Measurements from ENCODE around the gene SZT2. TPM values are rescaled to one million over a fixed set of nuclear protein-coding genes. Genes with fewer than 3 reads are reported as not detected.

Gene SZT2
- total and polyA plus RNA-seq, 2 donors, result 8.8 to 19.9 TPM

DNA sequence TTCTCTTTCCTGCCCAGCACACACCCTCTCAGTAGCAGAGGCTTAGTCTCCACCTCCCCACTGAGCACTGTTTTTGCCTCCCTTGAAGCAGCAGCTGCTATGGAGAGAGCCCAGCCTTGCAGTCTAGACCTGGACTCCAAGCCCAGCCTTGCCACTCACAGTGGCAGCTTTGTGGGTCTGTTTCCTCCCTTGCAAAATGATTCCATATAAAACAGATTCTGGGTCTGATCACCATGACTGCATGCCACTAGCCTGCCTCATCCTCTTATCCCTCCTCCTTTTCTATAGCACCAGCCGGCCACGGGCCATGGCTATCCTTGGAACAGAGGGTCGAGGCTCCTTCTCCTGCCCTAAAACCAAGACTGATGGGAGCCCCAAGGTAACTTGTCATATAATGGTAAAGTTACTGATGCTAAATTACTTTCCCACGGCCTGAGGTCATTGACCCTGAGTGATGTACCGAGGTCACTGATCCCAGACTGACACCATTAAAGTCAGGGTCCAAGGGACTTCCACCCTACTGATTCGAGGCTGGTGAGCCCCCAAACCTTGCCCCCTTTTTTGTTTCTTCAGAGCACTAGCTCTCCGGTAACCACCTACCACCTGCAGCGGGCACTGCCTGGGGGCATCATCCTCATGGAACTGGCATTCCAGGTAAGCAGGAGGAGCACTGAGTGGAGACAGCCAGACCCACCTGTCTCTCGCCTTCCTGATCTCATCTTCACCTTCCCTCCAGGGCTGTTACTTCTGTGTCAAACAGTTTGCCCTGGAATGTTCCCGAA, 56.1 kb downstream of the SZT2 start:
- WGBS, result 97% methylated on average over 10 of the region's 10 CpGs
- Histone ChIP-seq H3K27me3 (ENCODE audit: control insufficient read depth in 2 of 2, insufficient read depth in 1 of 2, low read length in 1 of 2) (no peaks in the 10 kb centered on the region), H3K9me3 (ENCODE audit: control insufficient read depth in 2 of 2, insufficient read depth in 1 of 2, low read length in 1 of 2) (no peaks in the 10 kb centered on the region), H3K36me3 (ENCODE audit: control insufficient read depth in 2 of 2, insufficient read depth in 2 of 2, low read length in 1 of 2) (peaks cover 91% of the 10 kb centered on the region in 2 donors), H3K4me3 (ENCODE audit: low read length in 2 of 2) (no peak overlapping the region), H3K27ac (ENCODE audit: low read depth in 1 of 2, low read length in 1 of 2) (no peak overlapping the region), H3K4me1 (ENCODE audit: control insufficient read depth in 2 of 2, insufficient read depth in 2 of 2, low read length in 2 of 2) (no peaks in the 10 kb centered on the region)
- no peak for DNase-seq (ENCODE audit: low read depth in 6 of 9, low spot score in 9 of 9)

DNA sequence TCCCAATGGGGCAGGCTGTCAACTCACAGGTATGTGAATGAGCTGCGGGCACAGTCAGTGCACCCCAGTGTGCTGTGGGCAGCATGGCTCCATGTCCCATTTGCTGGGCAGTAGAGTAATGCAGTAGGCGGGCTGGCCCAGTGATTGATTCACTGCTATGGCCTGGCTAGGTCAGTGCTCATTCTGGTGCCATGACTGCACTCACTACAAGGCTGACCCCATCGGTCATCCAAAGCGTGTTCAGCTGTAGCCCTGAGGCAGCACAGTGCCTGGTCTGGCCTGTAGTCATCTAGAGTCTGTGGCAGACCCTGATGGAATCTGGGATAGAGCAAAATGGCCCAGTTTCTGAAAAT, 56.7 kb downstream of the SZT2 start:
- no peak overlapping the region for H3K4me3 ChIP-seq (ENCODE audit: low read length in 2 of 2)
- no peak overlapping the region for H3K27ac ChIP-seq (ENCODE audit: low read depth in 1 of 2, low read length in 1 of 2)
- H3K9me3 ChIP-seq (ENCODE audit: control insufficient read depth in 2 of 2, insufficient read depth in 1 of 2, low read length in 1 of 2), result no peaks in the 10 kb centered on the region
- H3K27me3 ChIP-seq (ENCODE audit: control insufficient read depth in 2 of 2, insufficient read depth in 1 of 2, low read length in 1 of 2), result no peaks in the 10 kb centered on the region
- H3K36me3 ChIP-seq (ENCODE audit: control insufficient read depth in 2 of 2, insufficient read depth in 2 of 2, low read length in 1 of 2), result peaks cover 88 to 90% of the 10 kb centered on the region in 2 donors
- no peaks in the 10 kb centered on the region for H3K4me1 ChIP-seq (ENCODE audit: control insufficient read depth in 2 of 2, insufficient read depth in 2 of 2, low read length in 2 of 2)
- no peak for DNase-seq (ENCODE audit: low read depth in 6 of 9, low spot score in 9 of 9)
- 96% methylated on average over 4 of the region's 4 CpGs for WGBS

DNA sequence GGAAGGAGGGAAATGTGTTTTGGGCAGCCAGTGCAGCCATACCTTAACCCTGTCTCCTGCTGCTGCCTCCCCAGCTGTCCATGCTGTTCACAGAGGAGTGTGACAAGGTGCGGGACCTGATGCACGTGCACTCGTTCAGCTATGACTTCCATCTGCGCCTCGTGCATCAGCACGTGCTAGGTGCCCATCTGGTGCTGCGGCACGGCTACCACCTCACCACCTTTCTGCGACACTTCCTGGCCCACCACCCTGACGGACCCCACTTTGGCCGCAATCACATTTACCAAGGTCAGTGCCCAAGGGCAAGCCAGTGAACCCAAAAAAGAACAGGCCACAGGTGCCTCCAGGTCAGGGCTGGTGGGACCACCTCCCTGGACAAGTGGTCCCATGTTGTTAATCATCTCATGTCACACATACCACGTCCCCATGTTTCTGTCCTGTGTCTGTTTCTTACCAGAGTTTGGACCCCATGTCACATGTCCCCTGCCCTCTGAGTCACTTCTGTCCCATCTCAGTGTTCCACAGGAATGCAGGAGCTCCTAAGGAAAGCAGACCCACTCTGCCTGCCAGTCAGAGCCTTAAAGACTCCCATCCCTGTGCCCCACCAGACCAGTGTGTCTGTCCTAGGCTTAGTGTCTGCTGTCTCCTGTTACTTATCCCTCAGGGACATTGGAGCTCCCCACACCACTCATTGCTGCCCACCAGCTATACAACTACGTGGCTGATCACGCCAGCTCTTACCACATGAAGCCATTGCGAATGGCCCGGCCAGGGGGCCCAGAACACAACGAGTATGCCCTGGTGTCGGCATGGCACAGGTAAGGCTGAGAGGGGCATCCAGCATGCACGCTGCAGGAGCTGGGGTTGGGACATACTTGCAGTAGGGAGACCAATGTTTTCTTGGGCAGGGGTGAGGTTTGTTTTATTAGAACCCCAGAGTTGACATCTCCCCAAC, 57.5 kb downstream of the SZT2 start:
- Histone ChIP-seq H3K27ac (ENCODE audit: low read depth in 1 of 2, low read length in 1 of 2) (no peak overlapping the region), H3K4me3 (ENCODE audit: low read length in 2 of 2) (no peak overlapping the region), H3K36me3 (ENCODE audit: control insufficient read depth in 2 of 2, insufficient read depth in 2 of 2, low read length in 1 of 2) (peaks cover 85 to 91% of the 10 kb centered on the region in 2 donors), H3K9me3 (ENCODE audit: control insufficient read depth in 2 of 2, insufficient read depth in 1 of 2, low read length in 1 of 2) (no peaks in the 10 kb centered on the region), H3K27me3 (ENCODE audit: control insufficient read depth in 2 of 2, insufficient read depth in 1 of 2, low read length in 1 of 2) (no peaks in the 10 kb centered on the region), H3K4me1 (ENCODE audit: control insufficient read depth in 2 of 2, insufficient read depth in 2 of 2, low read length in 2 of 2) (no peaks in the 10 kb centered on the region)
- DNase-seq (ENCODE audit: low read depth in 6 of 9, low spot score in 9 of 9), result no peak
- 98% methylated on average over 19 of the region's 19 CpGs for WGBS

DNA sequence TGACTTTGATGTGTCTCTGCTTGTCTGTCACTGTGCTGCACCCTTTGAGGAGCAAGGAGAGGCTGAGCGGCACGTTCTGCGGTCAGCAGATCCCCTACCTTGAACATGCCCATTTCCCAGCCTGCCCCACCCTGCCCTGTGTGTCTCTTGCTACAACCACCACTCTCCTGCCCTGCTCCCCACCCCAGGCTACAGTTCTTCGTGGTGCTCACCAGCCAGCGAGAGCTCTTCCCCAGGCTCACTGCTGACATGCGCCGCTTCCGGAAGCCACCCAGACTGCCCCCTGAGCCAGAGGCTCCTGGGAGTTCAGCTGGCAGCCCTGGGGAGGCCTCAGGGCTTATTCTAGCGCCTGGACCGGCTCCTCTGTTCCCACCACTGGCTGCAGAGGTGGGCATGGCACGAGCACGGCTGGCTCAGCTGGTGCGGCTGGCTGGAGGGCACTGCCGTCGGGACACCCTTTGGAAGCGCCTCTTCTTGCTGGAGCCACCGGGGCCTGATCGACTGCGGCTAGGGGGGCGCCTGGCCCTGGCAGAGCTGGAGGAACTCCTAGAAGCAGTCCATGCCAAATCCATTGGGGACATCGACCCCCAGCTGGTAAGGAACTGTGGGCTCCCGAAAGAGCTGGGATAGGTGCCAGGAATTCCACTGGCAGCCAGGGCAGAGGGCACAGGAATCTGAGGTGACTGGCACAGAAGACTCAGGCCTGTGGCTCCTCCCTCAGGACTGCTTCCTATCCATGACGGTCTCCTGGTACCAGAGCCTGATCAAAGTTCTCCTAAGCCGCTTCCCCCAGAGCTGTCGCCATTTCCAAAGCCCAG, 58.4 kb downstream of the SZT2 start:
- no peak for DNase-seq (ENCODE audit: low read depth in 6 of 9, low spot score in 9 of 9)
- Histone ChIP-seq H3K27me3 (ENCODE audit: control insufficient read depth in 2 of 2, insufficient read depth in 1 of 2, low read length in 1 of 2) (no peaks in the 10 kb centered on the region), H3K4me3 (ENCODE audit: low read length in 2 of 2) (no peak overlapping the region), H3K4me1 (ENCODE audit: control insufficient read depth in 2 of 2, insufficient read depth in 2 of 2, low read length in 2 of 2) (peaks cover 0 to 2% of the 10 kb centered on the region in 2 donors), H3K27ac (ENCODE audit: low read depth in 1 of 2, low read length in 1 of 2) (no peak overlapping the region), H3K9me3 (ENCODE audit: control insufficient read depth in 2 of 2, insufficient read depth in 1 of 2, low read length in 1 of 2) (no peaks in the 10 kb centered on the region), H3K36me3 (ENCODE audit: control insufficient read depth in 2 of 2, insufficient read depth in 2 of 2, low read length in 1 of 2) (peaks cover 76 to 83% of the 10 kb centered on the region in 2 donors)
- WGBS, result 97% methylated on average over 25 of the region's 25 CpGs

DNA sequence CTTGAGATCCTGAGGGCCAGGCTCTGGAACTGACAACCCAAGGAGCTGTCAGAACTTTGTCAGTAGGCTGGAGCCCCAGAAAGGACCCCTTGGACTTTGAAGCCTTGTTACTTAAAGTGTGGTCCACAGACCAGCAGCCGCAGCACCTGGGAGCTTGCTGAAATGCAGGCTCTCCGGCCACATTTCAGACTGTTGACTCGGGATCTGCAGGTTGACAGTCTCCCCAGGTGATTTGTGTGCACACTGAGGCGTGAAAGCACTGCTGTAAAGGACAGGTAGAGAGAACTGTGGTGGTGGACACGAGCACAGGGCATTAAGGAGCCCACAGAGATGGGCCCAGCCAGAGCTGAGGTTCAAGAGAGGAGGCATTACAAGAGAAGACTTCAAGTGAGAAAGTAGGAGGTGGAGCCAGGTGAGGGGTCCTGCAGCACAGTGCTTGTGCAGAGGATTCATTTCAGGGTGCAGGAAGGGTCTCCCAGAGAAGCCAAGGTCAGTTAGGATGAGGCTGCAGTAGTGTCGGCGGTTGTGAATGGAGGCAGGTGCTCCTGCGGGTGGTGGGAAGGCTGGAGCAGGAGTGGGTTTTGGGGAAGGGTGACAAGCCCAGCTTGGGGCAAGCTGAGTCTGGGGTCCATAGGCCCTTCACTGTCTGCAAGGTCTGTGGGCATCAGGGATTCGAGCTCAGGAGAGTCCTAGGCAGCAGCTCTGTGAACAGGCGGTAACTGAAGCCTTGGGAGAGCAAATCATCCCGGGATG, 59.4 kb downstream of the SZT2 start:
- Histone ChIP-seq H3K9me3 (ENCODE audit: control insufficient read depth in 2 of 2, insufficient read depth in 1 of 2, low read length in 1 of 2) (no peaks in the 10 kb centered on the region), H3K27me3 (ENCODE audit: control insufficient read depth in 2 of 2, insufficient read depth in 1 of 2, low read length in 1 of 2) (peaks cover 0 to 3% of the 10 kb centered on the region in 2 donors), H3K36me3 (ENCODE audit: control insufficient read depth in 2 of 2, insufficient read depth in 2 of 2, low read length in 1 of 2) (peaks cover 68 to 73% of the 10 kb centered on the region in 2 donors), H3K27ac (ENCODE audit: low read depth in 1 of 2, low read length in 1 of 2) (no peak overlapping the region), H3K4me3 (ENCODE audit: low read length in 2 of 2) (no peak overlapping the region), H3K4me1 (ENCODE audit: control insufficient read depth in 2 of 2, insufficient read depth in 2 of 2, low read length in 2 of 2) (peaks cover 0 to 7% of the 10 kb centered on the region in 2 donors)
- WGBS, result 96% methylated on average over 11 of the region's 11 CpGs
- DNase-seq (ENCODE audit: low read depth in 6 of 9, low spot score in 9 of 9), result no peak

DNA sequence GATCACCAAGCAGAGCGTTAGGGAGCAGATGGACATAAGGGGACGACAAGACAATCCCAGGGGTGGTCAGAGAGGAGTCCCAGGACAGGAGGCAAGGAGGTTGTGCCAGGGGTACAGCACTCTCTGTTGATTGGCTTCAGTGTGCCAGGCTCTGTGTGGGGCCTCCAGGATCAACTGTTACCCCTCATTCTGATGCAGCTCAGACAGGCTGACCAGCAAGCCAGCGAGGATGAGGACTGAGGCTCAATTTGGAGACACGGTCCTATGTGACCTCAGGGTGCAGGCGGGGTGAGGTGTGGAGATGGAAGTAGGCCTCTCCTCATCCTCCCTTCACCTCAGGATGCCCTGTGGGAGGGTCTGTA, 60.0 kb downstream of the SZT2 start:
- WGBS, result 97% methylated on average over 5 of the region's 5 CpGs
- H3K9me3 ChIP-seq (ENCODE audit: control insufficient read depth in 2 of 2, insufficient read depth in 1 of 2, low read length in 1 of 2), result no peaks in the 10 kb centered on the region
- no peak overlapping the region for H3K4me3 ChIP-seq (ENCODE audit: low read length in 2 of 2)
- no peak for DNase-seq (ENCODE audit: low read depth in 6 of 9, low spot score in 9 of 9)
- H3K27ac ChIP-seq (ENCODE audit: low read depth in 1 of 2, low read length in 1 of 2), result no peak overlapping the region
- peaks cover 0 to 8% of the 10 kb centered on the region in 2 donors for H3K27me3 ChIP-seq (ENCODE audit: control insufficient read depth in 2 of 2, insufficient read depth in 1 of 2, low read length in 1 of 2)
- peaks cover 63 to 68% of the 10 kb centered on the region in 2 donors for H3K36me3 ChIP-seq (ENCODE audit: control insufficient read depth in 2 of 2, insufficient read depth in 2 of 2, low read length in 1 of 2)
- H3K4me1 ChIP-seq (ENCODE audit: control insufficient read depth in 2 of 2, insufficient read depth in 2 of 2, low read length in 2 of 2), result peaks cover 3 to 13% of the 10 kb centered on the region in 2 donors

DNA sequence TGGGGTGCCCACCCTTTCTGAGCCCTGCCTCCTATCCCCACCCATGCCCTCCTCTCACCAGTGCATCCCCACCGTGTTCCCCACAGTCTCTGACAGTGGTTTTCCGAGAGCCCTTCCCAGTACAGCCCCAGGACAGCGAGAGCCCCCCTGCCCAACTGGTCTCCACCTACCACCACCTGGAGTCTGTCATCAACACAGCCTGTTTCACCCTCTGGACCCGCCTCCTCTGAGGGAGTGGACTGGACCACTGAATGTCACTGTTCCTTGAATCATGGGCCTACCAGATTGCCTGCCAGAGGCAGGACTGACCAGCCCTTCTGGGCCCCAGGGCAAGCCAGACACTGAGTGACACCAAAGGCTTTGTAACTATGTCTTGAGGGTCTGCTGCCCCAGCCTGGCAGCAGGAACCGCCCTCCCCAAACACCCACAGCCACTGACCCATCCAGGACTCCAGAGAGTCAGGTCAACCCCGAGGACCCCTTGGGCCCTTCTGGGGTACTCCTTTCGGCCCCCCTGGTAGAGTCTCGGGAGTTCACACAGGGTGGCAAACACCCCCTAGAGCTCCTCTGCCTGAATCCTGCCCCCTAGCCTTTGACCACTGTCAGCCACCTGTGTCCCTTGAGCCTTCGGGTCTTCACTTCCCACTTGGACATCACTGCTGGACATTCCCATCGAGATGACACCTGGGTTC, 60.7 kb downstream of the SZT2 start:
- Histone ChIP-seq H3K4me1 (ENCODE audit: control insufficient read depth in 2 of 2, insufficient read depth in 2 of 2, low read length in 2 of 2) (peaks cover 4 to 15% of the 10 kb centered on the region in 2 donors), H3K9me3 (ENCODE audit: control insufficient read depth in 2 of 2, insufficient read depth in 1 of 2, low read length in 1 of 2) (no peaks in the 10 kb centered on the region), H3K36me3 (ENCODE audit: control insufficient read depth in 2 of 2, insufficient read depth in 2 of 2, low read length in 1 of 2) (peaks cover 59 to 67% of the 10 kb centered on the region in 2 donors), H3K27me3 (ENCODE audit: control insufficient read depth in 2 of 2, insufficient read depth in 1 of 2, low read length in 1 of 2) (peaks cover 0 to 12% of the 10 kb centered on the region in 2 donors), H3K4me3 (ENCODE audit: low read length in 2 of 2) (no peak overlapping the region), H3K27ac (ENCODE audit: low read depth in 1 of 2, low read length in 1 of 2) (no peak overlapping the region)
- 96% methylated on average over 10 of the region's 10 CpGs for WGBS
- no peak for DNase-seq (ENCODE audit: low read depth in 6 of 9, low spot score in 9 of 9)

DNA sequence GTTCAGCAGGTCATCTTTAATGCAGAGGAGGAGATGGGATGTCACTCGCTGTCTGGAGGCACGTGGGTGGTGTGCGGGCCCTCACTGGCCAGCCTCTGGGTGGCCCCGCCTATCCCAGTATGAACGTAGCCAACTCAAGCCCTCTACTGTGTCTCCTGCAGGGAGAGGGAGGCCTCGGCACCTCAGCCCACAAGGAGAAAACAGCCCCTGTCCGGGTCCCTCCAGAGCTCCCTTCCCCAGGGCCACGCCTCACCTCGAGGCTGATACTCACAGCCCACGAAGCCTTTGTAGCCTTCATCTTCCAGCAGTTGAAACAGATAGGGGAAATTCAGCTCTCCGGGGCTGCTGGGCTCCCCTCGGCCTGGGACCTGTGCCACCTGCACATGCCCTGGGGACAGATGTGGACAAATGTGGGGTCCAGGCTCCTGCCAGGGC, 61.5 kb downstream of the SZT2 start:
- Histone ChIP-seq H3K27ac (ENCODE audit: low read depth in 1 of 2, low read length in 1 of 2) (no peak overlapping the region), H3K36me3 (ENCODE audit: control insufficient read depth in 2 of 2, insufficient read depth in 2 of 2, low read length in 1 of 2) (peaks cover 51 to 59% of the 10 kb centered on the region in 2 donors), H3K4me3 (ENCODE audit: low read length in 2 of 2) (no peak overlapping the region), H3K9me3 (ENCODE audit: control insufficient read depth in 2 of 2, insufficient read depth in 1 of 2, low read length in 1 of 2) (no peaks in the 10 kb centered on the region), H3K4me1 (ENCODE audit: control insufficient read depth in 2 of 2, insufficient read depth in 2 of 2, low read length in 2 of 2) (peaks cover 4 to 15% of the 10 kb centered on the region in 2 donors), H3K27me3 (ENCODE audit: control insufficient read depth in 2 of 2, insufficient read depth in 1 of 2, low read length in 1 of 2) (peaks cover 0 to 12% of the 10 kb centered on the region in 2 donors)
- 93% methylated on average over 12 of the region's 12 CpGs for WGBS
- DNase-seq (ENCODE audit: low read depth in 6 of 9, low spot score in 9 of 9), result no peak
